Loucy (cell line): ENCODE results near the gene SLC25A13.

ENCODE experiments used
- CTCF ChIP-seq: fragments of 200-600 bp; sonication (generic); conservative IDR thresholded peaks from 2 replicates; pipeline ENCODE4 v1.5.1; 2014; ENCODE audit warnings: mild to moderate bottlenecking, antibody characterized with exemption, low read length
- EZH2phosphoT487 ChIP-seq: fragments of 200-600 bp; IDR thresholded peaks from 2 replicates; pipeline ENCODE4 v1.6.1; 2018; ENCODE audit warnings: antibody characterized with exemption, mild to moderate bottlenecking, moderate library complexity, borderline replicate concordance

GRCh38 chr7:96143495-96144259 lies 178.2 kb downstream of the SLC25A13 start:
- TF ChIP-seq CTCF (no peak), EZH2phosphoT487 (no peak)
